ENCODE measurements around the gene C17orf50. TPM values are rescaled to one million over a fixed set of nuclear protein-coding genes. Genes with fewer than 3 reads are reported as not detected.

Gene C17orf50
- total RNA-seq, 1 experiment from 2014 or later = not detected

GRCh38 chr17:35774499-35774898, 13.8 kb downstream of the C17orf50 start:
- no peak overlapping the region for H2AFZ ChIP-seq (ENCODE audit: low read length)
- ChIA-PET POLR2A (ENCODE audit: unreplicated experiment) (no interaction called here), CTCF (no interaction called here)
- no peaks in the 10 kb centered on the region for H3K9me3 ChIP-seq (ENCODE audit: low read length)
- peak; percentile 53 for ATAC-seq
- DNase-seq = peak; percentile 39
- H3K9me2 ChIP-seq (replicated peaks; ENCODE audit: low read length) = no peaks in the 10 kb centered on the region
- no peak overlapping the region for H3K27ac ChIP-seq (ENCODE audit: low read length)
- no peaks in the 10 kb centered on the region for H4K20me1 ChIP-seq (ENCODE audit: low read length)
- no peaks in the 10 kb centered on the region for H3K36me3 ChIP-seq (ENCODE audit: low read depth, low read length)
- peaks cover 10% of the 10 kb centered on the region; the same call in 1 of the 2 replicates for H3K4me1 ChIP-seq (ENCODE audit: insufficient read depth, low read length)
- no peaks in the 10 kb centered on the region for H3K27me3 ChIP-seq (ENCODE audit: low read length)
- TF ChIP-seq CTCF (conservative IDR thresholded peaks at IDR 0.05; ENCODE audit: low read depth, low read length) (no peak), EZH2 (IDR thresholded peaks at IDR 0.05; ENCODE audit: low read length, unreplicated experiment) (no peak), EZH2phosphoT487 (IDR thresholded peaks at IDR 0.05; ENCODE audit: borderline replicate concordance, low read length) (no peak)
- no peak overlapping the region for H3K9ac ChIP-seq (ENCODE audit: low read length)
- no peaks in the 10 kb centered on the region for H3K79me2 ChIP-seq (ENCODE audit: low read length)
- no TSS peak for BruUV-seq (replicated peaks)
- H3F3A ChIP-seq (ENCODE audit: low read length, unreplicated experiment) = no peaks in the 10 kb centered on the region
- no peak overlapping the region for H3K4me3 ChIP-seq (ENCODE audit: low read length)
- H3K4me2 ChIP-seq (ENCODE audit: low read length) = no peak overlapping the region
- intact Hi-C loops (cut with micrococcal nuclease) = no loop called here

- no peaks in the 10 kb centered on the region for H3K36me3 ChIP-seq (ENCODE audit: low read depth, low read length)
- no peak overlapping the region for H3K4me3 ChIP-seq (ENCODE audit: low read length)
- no peaks in the 10 kb centered on the region for H4K20me1 ChIP-seq (ENCODE audit: low read length)
- DNase-seq (no peak), ATAC-seq (no peak)
- H3K4me2 ChIP-seq (ENCODE audit: low read length) = no peak overlapping the region
- no TSS peak for BruUV-seq (replicated peaks)
- ChIA-PET POLR2A (ENCODE audit: unreplicated experiment) (no interaction called here), CTCF (no interaction called here)
- no peak overlapping the region for H2AFZ ChIP-seq (ENCODE audit: low read length)
- H3K27ac ChIP-seq (ENCODE audit: low read length) = no peak overlapping the region
- peaks cover 10% of the 10 kb centered on the region; the same call in 1 of the 2 replicates for H3K4me1 ChIP-seq (ENCODE audit: insufficient read depth, low read length)
- H3K9me2 ChIP-seq (replicated peaks; ENCODE audit: low read length) = no peaks in the 10 kb centered on the region
- H3F3A ChIP-seq (ENCODE audit: low read length, unreplicated experiment) = no peaks in the 10 kb centered on the region
- intact Hi-C loops (cut with micrococcal nuclease) = no loop called here
- no peak for TF ChIP-seq EZH2 (IDR thresholded peaks at IDR 0.05; ENCODE audit: low read length, unreplicated experiment)
- no peak for TF ChIP-seq EZH2phosphoT487 (IDR thresholded peaks at IDR 0.05; ENCODE audit: borderline replicate concordance, low read length)
- no peak for TF ChIP-seq CTCF (conservative IDR thresholded peaks at IDR 0.05; ENCODE audit: low read depth, low read length)
- no peaks in the 10 kb centered on the region for H3K9me3 ChIP-seq (ENCODE audit: low read length)
- no peaks in the 10 kb centered on the region for H3K79me2 ChIP-seq (ENCODE audit: low read length)
- H3K27me3 ChIP-seq (ENCODE audit: low read length) = no peaks in the 10 kb centered on the region
- no peak overlapping the region for H3K9ac ChIP-seq (ENCODE audit: low read length)
Observed at GRCh38 chr17:35775039-35775438, 14.4 kb downstream of the C17orf50 start.

GRCh38 chr17:35775583-35775982, 14.9 kb downstream of the C17orf50 start:
- no peak overlapping the region for H3K9ac ChIP-seq (ENCODE audit: low read length)
- CTCF ChIA-PET = no interaction called here

More at GRCh38 chr17:35775583-35775982, 14.9 kb downstream of the C17orf50 start:
- no peaks in the 10 kb centered on the region for H3K36me3 ChIP-seq (ENCODE audit: low read depth, low read length)
- no peak overlapping the region for H3K4me3 ChIP-seq (ENCODE audit: low read length)
- BruUV-seq (replicated peaks) = no TSS peak
- no peaks in the 10 kb centered on the region for H4K20me1 ChIP-seq (ENCODE audit: low read length)
- no peak overlapping the region for H3K27ac ChIP-seq (ENCODE audit: low read length)
- H3F3A ChIP-seq (ENCODE audit: low read length, unreplicated experiment) = no peaks in the 10 kb centered on the region
- H3K4me2 ChIP-seq (ENCODE audit: low read length) = no peak overlapping the region
- POLR2A ChIA-PET (ENCODE audit: unreplicated experiment) = no interaction called here
- H3K27me3 ChIP-seq (ENCODE audit: low read length) = no peaks in the 10 kb centered on the region
- no peak overlapping the region for H2AFZ ChIP-seq (ENCODE audit: low read length)
- DNase-seq (no peak), ATAC-seq (no peak)
- intact Hi-C loops (cut with micrococcal nuclease) = no loop called here
- H3K79me2 ChIP-seq (ENCODE audit: low read length) = no peaks in the 10 kb centered on the region
- H3K9me2 ChIP-seq (replicated peaks; ENCODE audit: low read length) = no peaks in the 10 kb centered on the region
- no peak for TF ChIP-seq EZH2phosphoT487 (IDR thresholded peaks at IDR 0.05; ENCODE audit: borderline replicate concordance, low read length)
- no peak for TF ChIP-seq EZH2 (IDR thresholded peaks at IDR 0.05; ENCODE audit: low read length, unreplicated experiment)
- TF ChIP-seq CTCF (conservative IDR thresholded peaks at IDR 0.05; ENCODE audit: low read depth, low read length) = no peak
- H3K9me3 ChIP-seq (ENCODE audit: low read length) = no peaks in the 10 kb centered on the region
- H3K4me1 ChIP-seq (ENCODE audit: insufficient read depth, low read length) = peaks cover 10% of the 10 kb centered on the region; the same call in 1 of the 2 replicates

Data from PC-3 (cell line).